ENCODE results near the gene FARS2. TPM values are rescaled to one million over a fixed set of nuclear protein-coding genes. Genes with fewer than 3 reads are reported as not detected.

Gene FARS2
- total and polyA plus RNA-seq, 2 donors (not counting 3 experiments of a cell fraction or from before 2014, with no cell fraction given) = 20.2 to 20.5 TPM

DNA sequence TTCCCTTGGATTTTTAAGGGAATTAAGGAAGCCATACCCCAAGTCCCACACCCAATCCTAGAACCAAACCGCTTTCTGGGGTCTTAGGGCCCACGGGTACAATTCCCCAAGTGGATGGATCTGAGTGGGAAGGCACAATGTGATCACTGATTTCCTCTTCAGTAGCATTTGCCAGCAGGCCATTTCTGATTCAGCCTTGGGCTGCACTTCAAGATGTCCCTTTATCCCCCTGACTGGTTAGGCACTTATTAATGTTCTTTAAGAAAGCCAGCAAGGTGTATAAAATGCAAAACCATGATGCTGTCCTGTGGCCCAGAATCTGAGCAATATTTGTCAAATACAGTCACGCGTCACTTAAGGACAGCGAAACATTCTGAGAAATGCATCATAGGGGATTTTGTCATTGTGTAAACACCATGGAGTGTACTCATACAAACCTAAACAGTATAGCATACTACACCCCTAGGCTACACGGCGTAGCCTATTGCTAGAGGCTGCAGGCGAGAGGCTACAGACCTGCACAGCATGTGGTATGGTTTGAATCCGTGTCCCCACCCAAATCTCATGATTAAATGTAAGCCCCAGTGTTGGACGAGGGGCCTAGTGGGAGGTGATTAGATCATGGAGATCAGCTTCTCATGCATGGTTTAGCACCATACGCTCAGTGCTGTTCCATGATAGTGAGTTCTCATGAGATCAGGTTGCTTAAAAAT, 511.3 kb downstream of the FARS2 start:
- CTCF ChIA-PET = no interaction called here
- H3K4me3 ChIP-seq (replicated peaks in 1 of 3; ENCODE audit: insufficient read depth in 1 of 3, low read depth in 1 of 3, low read length in 3 of 3) = no peak overlapping the region
- H3K9ac ChIP-seq (replicated peaks; ENCODE audit: extremely low read depth, insufficient read depth, low read length) = no peak overlapping the region
- no peak for FAIRE-seq
- H3K27ac ChIP-seq (ENCODE audit: insufficient read depth, low read depth, low read length) = no peak overlapping the region
- no peaks in the 10 kb centered on the region for H4K20me1 ChIP-seq (replicated peaks; ENCODE audit: control insufficient read depth, extremely low read depth, insufficient read depth, low read length)
- H2AFZ ChIP-seq (ENCODE audit: low read depth, low read length) = no peak overlapping the region
- no TSS peak for BruUV-seq (replicated peaks)
- POLR2A ChIA-PET = no interaction called here
- dilution Hi-C loops (cut with MboI; ENCODE audit: extremely low pct_ligation_motif_present, low sequenced_read_pairs) (no loop called here), intact Hi-C loops (cut with micrococcal nuclease) (no loop called here)
- DNase-seq (ENCODE audit: low read depth, low spot score) = no peak
- H3K9me1 ChIP-seq (replicated peaks; ENCODE audit: control insufficient read depth, extremely low read depth, insufficient read depth, low read length) = no peaks in the 10 kb centered on the region
- no peaks in the 10 kb centered on the region for H3K27me3 ChIP-seq (ENCODE audit: control insufficient read depth in 2 of 2, insufficient read depth in 2 of 2, low read length in 2 of 2)
- no peaks in the 10 kb centered on the region for H3K36me3 ChIP-seq (ENCODE audit: control insufficient read depth in 2 of 2, extremely low read depth in 1 of 2, insufficient read depth in 2 of 2, low read length in 2 of 2)
- H3K79me2 ChIP-seq (ENCODE audit: control insufficient read depth, insufficient read depth, low read length) = no peaks in the 10 kb centered on the region
- no peaks in the 10 kb centered on the region for H3K9me3 ChIP-seq (replicated peaks; ENCODE audit: control insufficient read depth, insufficient read depth, low read length)
- TF ChIP-seq, protein P1, sequence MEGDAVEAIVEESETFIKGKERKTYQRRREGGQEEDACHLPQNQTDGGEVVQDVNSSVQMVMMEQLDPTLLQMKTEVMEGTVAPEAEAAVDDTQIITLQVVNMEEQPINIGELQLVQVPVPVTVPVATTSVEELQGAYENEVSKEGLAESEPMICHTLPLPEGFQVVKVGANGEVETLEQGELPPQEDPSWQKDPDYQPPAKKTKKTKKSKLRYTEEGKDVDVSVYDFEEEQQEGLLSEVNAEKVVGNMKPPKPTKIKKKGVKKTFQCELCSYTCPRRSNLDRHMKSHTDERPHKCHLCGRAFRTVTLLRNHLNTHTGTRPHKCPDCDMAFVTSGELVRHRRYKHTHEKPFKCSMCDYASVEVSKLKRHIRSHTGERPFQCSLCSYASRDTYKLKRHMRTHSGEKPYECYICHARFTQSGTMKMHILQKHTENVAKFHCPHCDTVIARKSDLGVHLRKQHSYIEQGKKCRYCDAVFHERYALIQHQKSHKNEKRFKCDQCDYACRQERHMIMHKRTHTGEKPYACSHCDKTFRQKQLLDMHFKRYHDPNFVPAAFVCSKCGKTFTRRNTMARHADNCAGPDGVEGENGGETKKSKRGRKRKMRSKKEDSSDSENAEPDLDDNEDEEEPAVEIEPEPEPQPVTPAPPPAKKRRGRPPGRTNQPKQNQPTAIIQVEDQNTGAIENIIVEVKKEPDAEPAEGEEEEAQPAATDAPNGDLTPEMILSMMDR (IDR thresholded peaks at IDR 0.05; ENCODE audit: extremely low read depth in 1 of 2, insufficient read depth in 1 of 2, low read depth in 1 of 2, low read length in 2 of 2) = no peak
- TF ChIP-seq, protein P2, sequence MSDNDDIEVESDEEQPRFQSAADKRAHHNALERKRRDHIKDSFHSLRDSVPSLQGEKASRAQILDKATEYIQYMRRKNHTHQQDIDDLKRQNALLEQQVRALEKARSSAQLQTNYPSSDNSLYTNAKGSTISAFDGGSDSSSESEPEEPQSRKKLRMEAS (IDR thresholded peaks at IDR 0.05; ENCODE audit: insufficient read depth, insufficient read length) = no peak
- no peak for TF ChIP-seq MYC (IDR thresholded peaks at IDR 0.05; ENCODE audit: low read depth, low read length)
- TF ChIP-seq GATA2 (IDR thresholded peaks at IDR 0.05; ENCODE audit: insufficient read depth, insufficient read length, low read depth, low read length) = no peak
- no peak for TF ChIP-seq POLR2AphosphoS5 (IDR thresholded peaks at IDR 0.05; ENCODE audit: insufficient read depth, low read depth, low read length)
- no peak for TF ChIP-seq POLR2A (IDR thresholded peaks at IDR 0.05; ENCODE audit: low read depth, low read length)
- no peak for TF ChIP-seq EZH2 (IDR thresholded peaks at IDR 0.05; ENCODE audit: borderline replicate concordance, low read depth, low read length, severe bottlenecking)
- TF ChIP-seq FOS (IDR thresholded peaks at IDR 0.05; ENCODE audit: borderline replicate concordance, insufficient read depth, low read length) = no peak
- no peak for TF ChIP-seq JUN (IDR thresholded peaks at IDR 0.05; ENCODE audit: borderline replicate concordance, insufficient read depth, insufficient read length, low read depth)
- H3K4me2 ChIP-seq (ENCODE audit: insufficient read depth, low read length) = no peak overlapping the region
- no peaks in the 10 kb centered on the region for H3K4me1 ChIP-seq (ENCODE audit: control insufficient read depth, extremely low read depth, insufficient read depth, low read length)
